MCF 10A (cell line): ENCODE data around the gene MTERF2. TPM values are rescaled to one million over a fixed set of nuclear protein-coding genes. Genes with fewer than 3 reads are reported as not detected.
A peak's percentile ranks its signal among the peaks of the same experiment; 100 is the strongest.
"Not testable (repeated sequence)": the region's sequence is repeated elsewhere in the genome, so short reads cannot be mapped to it uniquely, and the experiment has no call there.

Experiments
- BruUV-seq: library from RNA; stranded (reverse); fragments of 400-500 nt; replicated peaks from 2 replicates; lab custom pipeline; 2021; lab: Mats Ljungman, UMichigan
- CTCF ChIA-PET: fragments of 300-600 bp; sonication (Branson Sonifier 250); formaldehyde crosslinking; extraction: SDS; loops from one replicate; lab custom pipeline; 2021; ENCODE audit warnings: antibody characterized with exemption, inconsistent platforms; lab: Yijun Ruan, JAX
- POLR2A ChIA-PET: fragments of 300-600, 350-650 bp; sonication (Branson Sonifier 250); formaldehyde crosslinking; extraction: SDS; loops from one replicate; lab custom pipeline; 2020; ENCODE audit warnings: antibody characterized with exemption, inconsistent platforms; lab: Yijun Ruan, JAX
- DNase-seq: peaks from one replicate; pipeline ENCODE4 v3.0.0-alpha.2; 2018; ENCODE audit not compliant: unreplicated experiment
- H3K27ac Mint-ChIP-seq: one replicate; pipeline ENCODE4 v1.8.0; 2022; ENCODE audit warnings: mild to moderate bottlenecking, low read depth, mixed read lengths; ENCODE audit not compliant: unreplicated experiment
- H3K27me3 Mint-ChIP-seq: one replicate; pipeline ENCODE4 v1.8.0; 2022; ENCODE audit warnings: mixed read lengths; ENCODE audit not compliant: insufficient read depth, unreplicated experiment
- H3K36me3 Mint-ChIP-seq: one replicate; pipeline ENCODE4 v1.8.0; 2022; ENCODE audit warnings: mild to moderate bottlenecking, moderate library complexity, mixed read lengths; ENCODE audit not compliant: insufficient read depth, unreplicated experiment
- H3K4me1 Mint-ChIP-seq: one replicate; pipeline ENCODE4 v1.8.0; 2022; ENCODE audit warnings: mixed read lengths; ENCODE audit not compliant: insufficient read depth, unreplicated experiment
- H3K4me3 Mint-ChIP-seq: one replicate; pipeline ENCODE4 v1.8.0; 2022; ENCODE audit warnings: mild to moderate bottlenecking, moderate library complexity, mixed read lengths; ENCODE audit not compliant: unreplicated experiment
- H3K9me3 Mint-ChIP-seq: one replicate; pipeline ENCODE4 v1.8.0; 2022; ENCODE audit warnings: mixed read lengths; ENCODE audit not compliant: unreplicated experiment
- CTCF ChIP-seq: fragments of 200-600 bp; IDR thresholded peaks from one replicate; pipeline ENCODE4 v1.8.0; 2022; ENCODE audit warnings: antibody characterized with exemption, mild to moderate bottlenecking; ENCODE audit not compliant: unreplicated experiment
- intact Hi-C: fragments of 100-400 bp; cut with micrococcal nuclease; formaldehyde crosslinking; loops from 2 replicates; pipeline ENCODE4 v1.14.1; 2022
- total RNA-seq: library from RNA; stranded (reverse); gene quantifications from 2 replicates; pipeline ENCODE4 v1.2.3, GENCODE V29; 2022

The MTERF2 gene
- total RNA-seq, 1 experiment from 2014 or later, result 9.3 TPM

GRCh38 chr12:107026806-107027635 lies 40.1 kb upstream of the MTERF2 start:
- CTCF ChIA-PET, result no interaction called here
- Mint-ChIP-seq H3K27ac (peak overlapping the region; percentile 61), H3K9me3 (no peaks in the 10 kb centered on the region), H3K4me1 (peaks cover 7% of the 10 kb centered on the region), H3K4me3 (no peak overlapping the region), H3K27me3 (no peaks in the 10 kb centered on the region), H3K36me3 (no peaks in the 10 kb centered on the region)
- no peak for TF ChIP-seq CTCF
- no peak for DNase-seq
- BruUV-seq, result TSS peak; percentile 95
- intact Hi-C loops, result loop anchor here (1.0 kb wide), 1 partner anchor 65 kb away; no protein-coding TSS in a partner anchor
- POLR2A ChIA-PET, result interaction anchor here (0.6 to 1.1 kb wide), 2 partner anchors 28 to 31 kb away, joined by 3 read pairs; no protein-coding TSS in a partner anchor

GRCh38 chr12:107026356-107026755 lies 39.4 kb upstream of the MTERF2 start:
- H3K27ac Mint-ChIP-seq, POLR2A ChIA-PET, intact Hi-C loops, CTCF ChIA-PET, H3K9me3 Mint-ChIP-seq, H3K27me3 Mint-ChIP-seq, H3K4me1 Mint-ChIP-seq, BruUV-seq, H3K36me3 Mint-ChIP-seq, DNase-seq, H3K4me3 Mint-ChIP-seq: not testable (repeated sequence)

- Mint-ChIP-seq H3K9me3 (no peaks in the 10 kb centered on the region), H3K4me3 (no peak overlapping the region), H3K4me1 (peaks cover 7% of the 10 kb centered on the region), H3K36me3 (peaks cover 6% of the 10 kb centered on the region), H3K27ac (no peak overlapping the region), H3K27me3 (no peaks in the 10 kb centered on the region)
- ChIA-PET CTCF (no interaction called here), POLR2A (no interaction called here)
- DNase-seq, result no peak
- intact Hi-C loops, result no loop called here
- BruUV-seq, result no TSS peak
- no peak for TF ChIP-seq CTCF
Measured at GRCh38 chr12:107025671-107026070, 38.7 kb upstream of the MTERF2 start.

- no peak overlapping the region for H3K27ac Mint-ChIP-seq
- no peak for TF ChIP-seq CTCF
Measured at GRCh38 chr12:107019546-107019945, 32.6 kb upstream of the MTERF2 start.

More at GRCh38 chr12:107019546-107019945, 32.6 kb upstream of the MTERF2 start:
- POLR2A ChIA-PET, result interaction anchor here (0.9 kb wide), 1 partner anchor 13 kb away, joined by 3 read pairs; no protein-coding TSS in a partner anchor
- peaks cover 6% of the 10 kb centered on the region for H3K36me3 Mint-ChIP-seq
- no peak overlapping the region for H3K4me3 Mint-ChIP-seq
- DNase-seq, result no peak
- H3K9me3 Mint-ChIP-seq, result no peaks in the 10 kb centered on the region
- no TSS peak for BruUV-seq
- no peaks in the 10 kb centered on the region for H3K27me3 Mint-ChIP-seq
- intact Hi-C loops, result no loop called here
- H3K4me1 Mint-ChIP-seq, result no peaks in the 10 kb centered on the region
- CTCF ChIA-PET, result no interaction called here
